Peyer's patch (tissue), 4 donors: ENCODE results near the gene ADGRB3.

Experiments used
- CTCF ChIP-seq, 6 experiments: fragments of 450-650 bp in 4 of 6; fragments of 200-600 bp in 2 of 6; sonication (generic) in 1 of 6; IDR thresholded peaks; one replicate each; pipeline ENCODE4 v1.5.1; 2017 to 2019; ENCODE audit warnings: antibody characterized with exemption in 6 of 6, mild to moderate bottlenecking in 3 of 6, moderate library complexity in 1 of 6
- POLR2A ChIP-seq, 2 donors: fragments of 450-650 bp; IDR thresholded peaks; one replicate each; pipeline ENCODE4 v1.5.1; 2017; ENCODE audit warnings: antibody characterized with exemption in 2 of 2, mild to moderate bottlenecking in 2 of 2, moderate library complexity in 2 of 2

GRCh38 chr6:69220375-69220774, 585.3 kb downstream of the ADGRB3 start:
- no peak for TF ChIP-seq CTCF (IDR thresholded peaks at IDR 0.05)
- no peak for TF ChIP-seq POLR2A (IDR thresholded peaks at IDR 0.05)
